Measurements from ENCODE around the gene C2.
"Not testable (repeated sequence)": the region's sequence is repeated elsewhere in the genome, so short reads cannot be mapped to it uniquely, and the experiment has no call there.

Gene C2

DNA sequence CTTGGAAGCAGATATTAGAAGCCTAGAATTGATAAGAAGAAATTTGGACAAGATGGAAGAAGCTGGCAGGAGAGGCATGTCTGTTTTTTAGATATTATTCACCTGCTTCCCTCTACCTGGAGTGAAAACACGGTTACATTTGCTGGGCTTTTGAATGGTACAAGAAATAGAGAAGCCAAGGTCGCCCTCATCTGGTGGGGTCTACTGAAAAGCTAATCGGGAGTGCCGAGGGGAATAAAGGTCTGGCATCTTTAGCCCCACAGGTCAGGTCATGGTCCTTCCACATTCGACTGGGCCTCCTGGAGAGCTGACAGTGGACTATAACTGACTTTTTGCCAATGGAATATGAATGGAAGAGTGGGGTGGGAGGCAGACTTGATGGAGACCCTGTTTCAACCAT is 4.6 kb upstream of the C2 start:
- DNase-seq (ENCODE audit: low read depth) = peak; percentile 45
- no peak overlapping the region for H3K4me3 ChIP-seq (ENCODE audit: low read depth, low read length)
- TF ChIP-seq, protein P1, sequence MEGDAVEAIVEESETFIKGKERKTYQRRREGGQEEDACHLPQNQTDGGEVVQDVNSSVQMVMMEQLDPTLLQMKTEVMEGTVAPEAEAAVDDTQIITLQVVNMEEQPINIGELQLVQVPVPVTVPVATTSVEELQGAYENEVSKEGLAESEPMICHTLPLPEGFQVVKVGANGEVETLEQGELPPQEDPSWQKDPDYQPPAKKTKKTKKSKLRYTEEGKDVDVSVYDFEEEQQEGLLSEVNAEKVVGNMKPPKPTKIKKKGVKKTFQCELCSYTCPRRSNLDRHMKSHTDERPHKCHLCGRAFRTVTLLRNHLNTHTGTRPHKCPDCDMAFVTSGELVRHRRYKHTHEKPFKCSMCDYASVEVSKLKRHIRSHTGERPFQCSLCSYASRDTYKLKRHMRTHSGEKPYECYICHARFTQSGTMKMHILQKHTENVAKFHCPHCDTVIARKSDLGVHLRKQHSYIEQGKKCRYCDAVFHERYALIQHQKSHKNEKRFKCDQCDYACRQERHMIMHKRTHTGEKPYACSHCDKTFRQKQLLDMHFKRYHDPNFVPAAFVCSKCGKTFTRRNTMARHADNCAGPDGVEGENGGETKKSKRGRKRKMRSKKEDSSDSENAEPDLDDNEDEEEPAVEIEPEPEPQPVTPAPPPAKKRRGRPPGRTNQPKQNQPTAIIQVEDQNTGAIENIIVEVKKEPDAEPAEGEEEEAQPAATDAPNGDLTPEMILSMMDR (IDR thresholded peaks at IDR 0.05; ENCODE audit: insufficient read depth, low read depth, low read length, missing control alignments) = peak; percentile 25

DNA sequence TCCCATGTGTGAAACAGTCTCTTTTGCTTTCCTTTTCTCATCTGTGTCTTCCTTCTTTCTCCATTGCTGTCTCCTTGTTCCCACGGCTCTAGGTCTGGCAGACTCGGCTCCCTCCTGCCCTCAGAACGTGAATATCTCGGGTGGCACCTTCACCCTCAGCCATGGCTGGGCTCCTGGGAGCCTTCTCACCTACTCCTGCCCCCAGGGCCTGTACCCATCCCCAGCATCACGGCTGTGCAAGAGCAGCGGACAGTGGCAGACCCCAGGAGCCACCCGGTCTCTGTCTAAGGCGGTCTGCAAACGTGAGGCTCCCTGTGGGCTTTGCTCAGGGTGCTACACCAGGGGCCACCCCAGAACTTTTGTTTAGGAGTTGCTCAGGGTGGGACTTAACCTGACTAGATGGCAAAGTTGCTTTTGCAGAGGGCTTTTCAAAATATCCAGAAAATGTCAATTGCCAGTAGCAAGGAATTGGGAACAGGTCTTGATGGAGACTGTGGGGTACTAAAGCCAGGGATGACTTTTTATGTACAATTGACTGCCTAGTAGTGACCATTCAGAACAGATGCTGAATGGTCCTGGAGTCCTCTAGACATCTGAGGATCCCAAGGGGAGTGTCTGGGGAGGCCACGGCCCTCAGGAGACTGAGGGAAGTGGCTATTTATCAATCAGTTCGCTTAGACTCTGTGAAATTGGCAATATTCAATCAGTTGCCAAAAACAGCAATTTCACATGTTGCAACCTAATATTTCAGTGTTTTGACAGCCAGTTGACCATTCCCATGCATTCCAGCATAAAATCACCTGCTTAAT is 550 bp downstream of the C2 start:
- TF ChIP-seq, protein P1 (IDR thresholded peaks at IDR 0.05; ENCODE audit: insufficient read depth, low read depth, low read length, missing control alignments) = no peak
- no peak overlapping the region for H3K4me3 ChIP-seq (ENCODE audit: low read depth, low read length)
- no peak for DNase-seq (ENCODE audit: low read depth)

DNA sequence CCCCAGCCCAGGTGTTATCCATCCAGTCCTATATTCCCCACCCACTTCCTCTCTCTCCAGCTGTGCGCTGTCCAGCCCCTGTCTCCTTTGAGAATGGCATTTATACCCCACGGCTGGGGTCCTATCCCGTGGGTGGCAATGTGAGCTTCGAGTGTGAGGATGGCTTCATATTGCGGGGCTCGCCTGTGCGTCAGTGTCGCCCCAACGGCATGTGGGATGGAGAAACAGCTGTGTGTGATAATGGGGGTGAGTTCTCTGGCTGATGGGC is 1.1 kb downstream of the C2 start:
- no peak overlapping the region for H3K4me3 ChIP-seq (ENCODE audit: low read depth, low read length)
- TF ChIP-seq, protein P1 (IDR thresholded peaks at IDR 0.05; ENCODE audit: insufficient read depth, low read depth, low read length, missing control alignments) = no peak
- no peak for DNase-seq (ENCODE audit: low read depth)

DNA sequence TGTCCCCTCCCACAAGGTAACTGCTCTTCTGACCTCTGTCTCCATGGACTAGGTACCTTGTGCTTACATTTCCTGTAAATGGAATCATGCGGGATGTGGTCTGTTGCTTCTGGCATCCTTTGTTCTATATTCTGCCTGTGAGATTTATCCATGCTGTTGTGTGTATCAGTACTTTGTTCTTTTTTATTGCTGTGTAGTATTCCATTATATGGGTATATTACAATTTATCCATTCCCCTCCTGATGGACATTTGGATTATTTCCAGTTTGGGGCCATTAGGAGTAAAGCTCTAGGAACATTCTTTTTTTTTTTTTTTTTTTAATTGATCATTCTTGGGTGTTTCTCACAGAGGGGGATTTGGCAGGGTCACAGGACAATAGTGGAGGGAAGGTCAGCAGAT is 3.4 kb downstream of the C2 start:
- TF ChIP-seq, protein P1 (IDR thresholded peaks at IDR 0.05; ENCODE audit: insufficient read depth, low read depth, low read length, missing control alignments) = no peak
- no peak for DNase-seq (ENCODE audit: low read depth)
- H3K4me3 ChIP-seq (ENCODE audit: low read depth, low read length) = no peak overlapping the region

DNA sequence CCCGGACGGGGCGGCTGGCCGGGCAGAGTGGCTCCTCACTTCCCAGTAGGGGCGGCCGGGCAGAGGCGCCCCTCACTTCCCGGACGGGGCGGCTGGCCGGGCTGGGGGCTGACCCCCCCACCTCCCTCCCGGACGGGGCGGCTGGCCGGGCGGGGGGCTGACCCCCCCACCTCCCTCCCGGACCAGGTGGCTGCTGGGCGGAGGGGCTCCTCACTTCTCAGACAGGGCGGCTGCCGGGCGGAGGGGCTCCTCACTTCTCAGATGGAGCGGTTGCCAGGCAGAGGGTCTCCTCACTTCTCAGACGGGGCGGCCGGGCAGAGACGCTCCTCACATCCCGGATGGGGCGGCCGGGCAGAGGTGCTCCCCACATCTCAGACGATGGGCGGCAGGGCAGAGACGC is 4.6 kb downstream of the C2 start:
- not testable (repeated sequence) for DNase-seq (ENCODE audit: low read depth); H3K4me3 ChIP-seq (ENCODE audit: low read depth, low read length)

DNA sequence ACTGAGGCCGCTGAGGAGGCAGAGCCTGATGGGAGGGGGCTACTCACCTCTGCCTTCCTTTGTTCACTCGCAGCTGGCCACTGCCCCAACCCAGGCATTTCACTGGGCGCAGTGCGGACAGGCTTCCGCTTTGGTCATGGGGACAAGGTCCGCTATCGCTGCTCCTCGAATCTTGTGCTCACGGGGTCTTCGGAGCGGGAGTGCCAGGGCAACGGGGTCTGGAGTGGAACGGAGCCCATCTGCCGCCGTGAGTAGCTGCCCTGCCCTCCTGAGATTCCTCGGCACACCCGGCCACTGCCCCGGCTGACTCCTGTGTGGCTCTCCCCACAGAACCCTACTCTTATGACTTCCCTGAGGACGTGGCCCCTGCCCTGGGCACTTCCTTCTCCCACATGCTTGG is 6.0 kb downstream of the C2 start:
- TF ChIP-seq, protein P1 (IDR thresholded peaks at IDR 0.05; ENCODE audit: insufficient read depth, low read depth, low read length, missing control alignments) = no peak
- H3K4me3 ChIP-seq (ENCODE audit: low read depth, low read length) = no peak overlapping the region
- no peak for DNase-seq (ENCODE audit: low read depth)

DNA sequence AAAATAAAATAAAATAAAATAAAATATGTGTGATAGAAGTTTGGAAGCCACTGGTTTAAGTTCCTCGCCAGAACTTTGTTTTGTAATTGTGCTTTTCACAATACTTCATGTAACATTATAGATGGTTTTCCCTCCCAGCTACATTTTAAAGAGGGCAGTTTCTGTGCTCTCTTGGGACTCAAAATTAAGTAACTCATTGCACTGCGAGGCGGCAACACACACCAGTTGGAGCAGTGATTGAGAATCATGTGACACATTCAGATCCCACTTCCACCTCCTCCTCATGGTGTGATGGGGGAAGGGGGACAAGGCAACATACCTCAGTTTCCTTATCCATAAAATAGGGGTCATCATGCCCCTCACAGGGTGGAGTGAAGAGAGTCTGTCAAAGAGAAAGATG is 7.5 kb downstream of the C2 start:
- no peak overlapping the region for H3K4me3 ChIP-seq (ENCODE audit: low read depth, low read length)
- no peak for DNase-seq (ENCODE audit: low read depth)
- TF ChIP-seq, protein P1 (IDR thresholded peaks at IDR 0.05; ENCODE audit: insufficient read depth, low read depth, low read length, missing control alignments) = no peak
